Measurements from ENCODE around the gene NELL2.
"Not testable (repeated sequence)": the region's sequence is repeated elsewhere in the genome, so short reads cannot be mapped to it uniquely, and the experiment has no call there.

The NELL2 gene

GRCh38 chr12:44875954-44876543 is at the start of gene NELL2:
Gene NELL2 (minus strand): TSS chr12:44876315. CDS start chr12:44875869, 446 bp downstream.
- H3K36me3 Mint-ChIP-seq (ENCODE audit: insufficient read depth): peaks cover 8% of the 10 kb centered on the region
- H3K9me3 Mint-ChIP-seq: peaks cover 1% of the 10 kb centered on the region
- peak; percentile 61 for ATAC-seq (replicated peaks; ENCODE audit: extremely low read depth, poor library complexity, severe bottlenecking)
- H3K27ac Mint-ChIP-seq (ENCODE audit: low read depth): peak within 1 kb of the TSS; percentile 94
- DNase-seq (ENCODE audit: low spot score in 2 of 2): peak in 1 of 2 donors; percentile 26
- peaks cover 30% of the 10 kb centered on the region for H3K4me1 Mint-ChIP-seq
- peak within 1 kb of the TSS; percentile 93 for H3K4me3 Mint-ChIP-seq
- H3K27me3 Mint-ChIP-seq: peaks cover 31% of the 10 kb centered on the region

GRCh38 chr12:44921736-44922135 is 45.6 kb upstream of the NELL2 start:
- Mint-ChIP-seq H3K27me3 (peaks cover 9% of the 10 kb centered on the region), H3K4me3 (no peak overlapping the region), H3K27ac (ENCODE audit: low read depth) (no peak overlapping the region), H3K9me3 (no peaks in the 10 kb centered on the region), H3K36me3 (ENCODE audit: insufficient read depth) (peaks cover 2% of the 10 kb centered on the region), H3K4me1 (no peaks in the 10 kb centered on the region)
- DNase-seq (ENCODE audit: low spot score in 2 of 2): no peak
- ATAC-seq (replicated peaks; ENCODE audit: extremely low read depth, poor library complexity, severe bottlenecking): no peak

- no peaks in the 10 kb centered on the region for H3K4me1 Mint-ChIP-seq
- no peaks in the 10 kb centered on the region for H3K36me3 Mint-ChIP-seq (ENCODE audit: insufficient read depth)
- ATAC-seq (replicated peaks; ENCODE audit: extremely low read depth, poor library complexity, severe bottlenecking): no peak
- H3K9me3 Mint-ChIP-seq: no peaks in the 10 kb centered on the region
- H3K27ac Mint-ChIP-seq (ENCODE audit: low read depth): no peak overlapping the region
- DNase-seq (ENCODE audit: low spot score in 2 of 2): no peak
- peaks cover 9% of the 10 kb centered on the region for H3K27me3 Mint-ChIP-seq
- no peak overlapping the region for H3K4me3 Mint-ChIP-seq
Measured at GRCh38 chr12:44917141-44917540, 41.0 kb upstream of the NELL2 start.

GRCh38 chr12:44915958-44916357 is 39.8 kb upstream of the NELL2 start:
- Mint-ChIP-seq H3K27ac (ENCODE audit: low read depth) (peak overlapping the region; percentile 1), H3K4me1 (no peaks in the 10 kb centered on the region), H3K4me3 (no peak overlapping the region), H3K36me3 (ENCODE audit: insufficient read depth) (no peaks in the 10 kb centered on the region), H3K9me3 (no peaks in the 10 kb centered on the region), H3K27me3 (peaks cover 9% of the 10 kb centered on the region)
- ATAC-seq (replicated peaks; ENCODE audit: extremely low read depth, poor library complexity, severe bottlenecking) (no peak), DNase-seq (ENCODE audit: low spot score in 2 of 2) (no peak)

GRCh38 chr12:44904321-44904720 is 28.2 kb upstream of the NELL2 start:
- no peak for ATAC-seq (replicated peaks; ENCODE audit: extremely low read depth, poor library complexity, severe bottlenecking)
- Mint-ChIP-seq H3K27ac (ENCODE audit: low read depth) (no peak overlapping the region), H3K4me1 (no peaks in the 10 kb centered on the region)

GRCh38 chr12:44898108-44898507 is 22.0 kb upstream of the NELL2 start:
- not testable (repeated sequence) for DNase-seq (ENCODE audit: low spot score in 2 of 2); H3K36me3 Mint-ChIP-seq (ENCODE audit: insufficient read depth); H3K4me3 Mint-ChIP-seq; ATAC-seq (replicated peaks; ENCODE audit: extremely low read depth, poor library complexity, severe bottlenecking); H3K4me1 Mint-ChIP-seq; H3K27ac Mint-ChIP-seq (ENCODE audit: low read depth)
- H3K27me3 Mint-ChIP-seq: peaks cover 47% of the 10 kb centered on the region
- H3K9me3 Mint-ChIP-seq: peaks cover 13% of the 10 kb centered on the region

More at GRCh38 chr12:44904321-44904720, 28.2 kb upstream of the NELL2 start:
- Mint-ChIP-seq H3K9me3 (peaks cover 5% of the 10 kb centered on the region), H3K27me3 (peaks cover 4% of the 10 kb centered on the region), H3K36me3 (ENCODE audit: insufficient read depth) (peaks cover 4% of the 10 kb centered on the region), H3K4me3 (no peak overlapping the region)
- DNase-seq (ENCODE audit: low spot score in 2 of 2): no peak

- Mint-ChIP-seq H3K4me1 (no peaks in the 10 kb centered on the region), H3K36me3 (ENCODE audit: insufficient read depth) (peaks cover 2% of the 10 kb centered on the region), H3K4me3 (no peak overlapping the region), H3K27ac (ENCODE audit: low read depth) (no peak overlapping the region), H3K9me3 (no peaks in the 10 kb centered on the region), H3K27me3 (peaks cover 7% of the 10 kb centered on the region)
- no peak for DNase-seq (ENCODE audit: low spot score in 2 of 2)
- ATAC-seq (replicated peaks; ENCODE audit: extremely low read depth, poor library complexity, severe bottlenecking): no peak
Measured at GRCh38 chr12:44889926-44890325, 13.8 kb upstream of the NELL2 start.

- Mint-ChIP-seq H3K27ac (ENCODE audit: low read depth) (no peak overlapping the region), H3K36me3 (ENCODE audit: insufficient read depth) (peaks cover 2% of the 10 kb centered on the region), H3K9me3 (no peaks in the 10 kb centered on the region), H3K27me3 (no peaks in the 10 kb centered on the region), H3K4me1 (no peaks in the 10 kb centered on the region), H3K4me3 (no peak overlapping the region)
- no peak for ATAC-seq (replicated peaks; ENCODE audit: extremely low read depth, poor library complexity, severe bottlenecking)
- DNase-seq (ENCODE audit: low spot score in 2 of 2): no peak
Measured at GRCh38 chr12:44889162-44889561, 13.0 kb upstream of the NELL2 start.

- ATAC-seq (replicated peaks; ENCODE audit: extremely low read depth, poor library complexity, severe bottlenecking) (no peak), DNase-seq (ENCODE audit: low spot score in 2 of 2) (no peak)
- Mint-ChIP-seq H3K9me3 (peaks cover 11% of the 10 kb centered on the region), H3K4me1 (no peaks in the 10 kb centered on the region), H3K4me3 (no peak overlapping the region), H3K27me3 (no peaks in the 10 kb centered on the region), H3K36me3 (ENCODE audit: insufficient read depth) (peaks cover 2% of the 10 kb centered on the region), H3K27ac (ENCODE audit: low read depth) (no peak overlapping the region)
Measured at GRCh38 chr12:44885902-44886301, 9.8 kb upstream of the NELL2 start.

- DNase-seq (ENCODE audit: low spot score in 2 of 2) (no peak), ATAC-seq (replicated peaks; ENCODE audit: extremely low read depth, poor library complexity, severe bottlenecking) (no peak)
- peaks cover 11% of the 10 kb centered on the region for H3K9me3 Mint-ChIP-seq
- H3K27me3 Mint-ChIP-seq: peaks cover 13% of the 10 kb centered on the region
- H3K27ac Mint-ChIP-seq (ENCODE audit: low read depth): no peak overlapping the region
- peaks cover 10% of the 10 kb centered on the region for H3K4me1 Mint-ChIP-seq
- no peaks in the 10 kb centered on the region for H3K36me3 Mint-ChIP-seq (ENCODE audit: insufficient read depth)
- H3K4me3 Mint-ChIP-seq: no peak overlapping the region
Measured at GRCh38 chr12:44881197-44881596, 5.1 kb upstream of the NELL2 start.

GRCh38 chr12:44876544-44877410 is 662 bp upstream of the NELL2 start:
- ATAC-seq (replicated peaks; ENCODE audit: extremely low read depth, poor library complexity, severe bottlenecking): peak; percentile 74
- Mint-ChIP-seq H3K4me1 (peaks cover 30% of the 10 kb centered on the region), H3K36me3 (ENCODE audit: insufficient read depth) (peaks cover 8% of the 10 kb centered on the region), H3K4me3 (peak overlapping the region; percentile 93), H3K27ac (ENCODE audit: low read depth) (peak overlapping the region; percentile 29), H3K9me3 (peaks cover 9% of the 10 kb centered on the region), H3K27me3 (peaks cover 31% of the 10 kb centered on the region)
- DNase-seq (ENCODE audit: low spot score in 2 of 2): peak; percentile 23 to 37

GRCh38 chr12:44875417-44875953 is 630 bp downstream of the NELL2 start:
- ATAC-seq (replicated peaks; ENCODE audit: extremely low read depth, poor library complexity, severe bottlenecking) (peak; percentile 3), DNase-seq (ENCODE audit: low spot score in 2 of 2) (no peak)
- Mint-ChIP-seq H3K27me3 (peaks cover 31% of the 10 kb centered on the region), H3K4me3 (peak overlapping the region; percentile 93), H3K27ac (ENCODE audit: low read depth) (peak overlapping the region; percentile 94), H3K9me3 (no peaks in the 10 kb centered on the region), H3K36me3 (ENCODE audit: insufficient read depth) (peaks cover 8% of the 10 kb centered on the region), H3K4me1 (peaks cover 30% of the 10 kb centered on the region)
